Stimulated activated memory B cell treated with anti-CD40 and anti-IgM and Interleukin-4, amounts not matched to agents 10 μg/mL and 1 μg/mL and 100 μg/mL, for 72 hours (primary cell): ENCODE measurements around the gene RGCC.

Source experiments
- ATAC-seq: fragments of 150-1000 bp; cut with Tn5 transposase; 2 replicates; pipeline ENCODE4 v1.10.0; 2021
- H3K27ac Mint-ChIP-seq: one replicate; pipeline ENCODE4 v1.8.0; 2022; ENCODE audit warnings: mild to moderate bottlenecking, mixed read lengths
- H3K27me3 Mint-ChIP-seq: one replicate; pipeline ENCODE4 v1.8.0; 2022; ENCODE audit warnings: mixed read lengths
- H3K36me3 Mint-ChIP-seq: one replicate; pipeline ENCODE4 v1.8.0; 2022; ENCODE audit warnings: mixed read lengths
- H3K4me1 Mint-ChIP-seq: one replicate; pipeline ENCODE4 v1.8.0; 2022; ENCODE audit warnings: mixed read lengths
- H3K4me3 Mint-ChIP-seq: one replicate; pipeline ENCODE4 v1.8.0; 2022; ENCODE audit warnings: mild to moderate bottlenecking, moderate library complexity, mixed read lengths
- H3K9me3 Mint-ChIP-seq: one replicate; pipeline ENCODE4 v1.8.0; 2022; ENCODE audit warnings: mixed read lengths

The RGCC gene

DNA sequence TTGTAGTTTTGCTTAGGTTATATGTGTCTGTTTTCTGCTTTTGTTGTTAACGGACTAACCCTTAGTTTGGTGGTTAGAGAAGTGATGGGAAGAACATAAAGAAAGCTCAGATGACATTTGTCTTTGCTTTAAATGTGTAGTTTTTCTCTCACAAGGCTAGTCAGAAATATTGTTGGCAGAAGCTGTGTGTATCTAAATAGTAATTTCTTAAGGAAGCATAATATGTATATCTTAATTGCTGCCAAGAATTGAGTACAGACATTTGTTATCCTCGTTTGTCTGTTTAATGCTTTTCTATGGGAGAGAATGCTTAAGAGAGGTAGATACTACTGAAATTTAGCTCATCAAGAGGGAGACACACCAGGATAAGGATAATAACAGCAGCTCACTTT lies 2.7 kb downstream of the RGCC start:
- Mint-ChIP-seq H3K4me1 (peaks cover 68% of the 10 kb centered on the region), H3K27me3 (peaks cover 28% of the 10 kb centered on the region), H3K36me3 (peaks cover 18% of the 10 kb centered on the region), H3K4me3 (no peak overlapping the region), H3K27ac (no peak overlapping the region), H3K9me3 (no peaks in the 10 kb centered on the region)
- no peak for ATAC-seq

DNA sequence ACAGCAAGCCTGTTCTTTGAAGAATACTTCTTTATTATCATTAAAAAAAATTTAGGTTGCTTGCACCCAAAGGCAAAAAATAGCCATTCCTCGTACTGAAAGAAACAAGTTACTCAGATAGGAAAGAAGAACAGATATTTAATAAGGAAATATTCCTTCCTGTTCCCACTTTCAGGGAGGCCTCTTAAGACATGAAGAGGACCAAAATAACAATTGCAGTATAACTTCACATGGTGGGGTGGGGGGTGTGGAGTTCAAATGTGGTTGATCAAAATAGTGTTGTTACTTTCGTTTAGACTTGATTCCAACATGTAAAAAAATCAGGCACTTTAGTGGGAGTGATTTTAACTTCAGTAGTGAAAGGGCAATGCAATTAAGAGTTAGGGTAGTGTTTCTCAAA lies 3.6 kb downstream of the RGCC start:
- Mint-ChIP-seq H3K4me1 (peaks cover 76% of the 10 kb centered on the region), H3K27ac (no peak overlapping the region), H3K36me3 (peaks cover 20% of the 10 kb centered on the region), H3K27me3 (peaks cover 26% of the 10 kb centered on the region), H3K9me3 (no peaks in the 10 kb centered on the region), H3K4me3 (no peak overlapping the region)
- ATAC-seq: no peak

DNA sequence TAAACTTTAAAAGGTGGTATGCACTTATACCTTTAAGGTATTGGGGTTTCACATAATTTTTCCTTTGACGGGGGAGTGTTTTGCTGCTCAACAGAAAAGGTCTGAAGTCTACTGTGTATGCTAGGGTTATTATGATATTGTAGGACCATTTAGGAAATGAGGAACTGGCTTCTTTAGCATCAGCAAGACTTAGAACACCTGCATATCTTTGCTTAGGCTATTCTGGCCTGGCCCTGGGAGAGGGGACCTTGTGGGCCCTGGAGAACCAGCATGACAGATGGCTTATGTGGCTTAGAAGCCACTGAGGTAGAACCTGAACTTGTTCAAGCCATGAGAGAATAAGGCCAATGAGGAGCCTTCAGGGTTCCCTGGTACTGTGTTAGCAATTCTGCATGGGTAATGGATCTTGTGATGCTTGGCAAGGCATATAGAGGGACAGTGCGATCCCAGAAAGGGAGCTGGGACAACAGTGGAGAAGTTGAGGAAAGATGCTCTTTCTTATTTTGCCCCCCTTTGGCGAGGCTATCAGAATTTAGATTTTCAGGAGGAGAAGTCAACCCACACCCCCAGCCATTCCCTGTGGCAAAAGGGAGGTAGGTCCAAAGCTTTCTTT lies 4.3 kb downstream of the RGCC start:
- H3K36me3 Mint-ChIP-seq: peaks cover 23% of the 10 kb centered on the region
- peaks cover 19% of the 10 kb centered on the region for H3K27me3 Mint-ChIP-seq
- H3K27ac Mint-ChIP-seq: peak overlapping the region; percentile 45
- peaks cover 74% of the 10 kb centered on the region for H3K4me1 Mint-ChIP-seq
- no peak for ATAC-seq
- no peaks in the 10 kb centered on the region for H3K9me3 Mint-ChIP-seq
- no peak overlapping the region for H3K4me3 Mint-ChIP-seq

DNA sequence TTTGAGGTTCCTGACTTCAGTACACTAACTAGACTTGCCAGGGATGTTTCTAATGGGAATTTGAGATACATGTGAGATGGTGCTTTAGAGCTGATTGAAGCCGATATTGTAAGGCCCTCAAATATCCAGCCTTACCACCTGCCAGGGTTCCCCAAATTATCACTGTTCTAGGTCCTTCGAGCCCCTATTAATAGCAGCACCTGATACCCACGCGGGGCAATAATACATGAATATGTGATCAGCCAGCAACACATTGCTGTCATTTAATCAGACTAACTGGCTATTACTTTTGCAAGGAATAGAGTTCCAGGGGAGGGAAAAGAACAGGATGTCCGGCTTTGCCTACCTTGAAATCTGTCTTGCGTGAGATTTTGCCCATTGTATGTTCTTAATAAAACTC lies 5.1 kb downstream of the RGCC start:
- Mint-ChIP-seq H3K4me3 (no peak overlapping the region), H3K27me3 (peaks cover 14% of the 10 kb centered on the region), H3K9me3 (no peaks in the 10 kb centered on the region), H3K36me3 (peaks cover 23% of the 10 kb centered on the region), H3K27ac (no peak overlapping the region), H3K4me1 (peaks cover 70% of the 10 kb centered on the region)
- no peak for ATAC-seq

DNA sequence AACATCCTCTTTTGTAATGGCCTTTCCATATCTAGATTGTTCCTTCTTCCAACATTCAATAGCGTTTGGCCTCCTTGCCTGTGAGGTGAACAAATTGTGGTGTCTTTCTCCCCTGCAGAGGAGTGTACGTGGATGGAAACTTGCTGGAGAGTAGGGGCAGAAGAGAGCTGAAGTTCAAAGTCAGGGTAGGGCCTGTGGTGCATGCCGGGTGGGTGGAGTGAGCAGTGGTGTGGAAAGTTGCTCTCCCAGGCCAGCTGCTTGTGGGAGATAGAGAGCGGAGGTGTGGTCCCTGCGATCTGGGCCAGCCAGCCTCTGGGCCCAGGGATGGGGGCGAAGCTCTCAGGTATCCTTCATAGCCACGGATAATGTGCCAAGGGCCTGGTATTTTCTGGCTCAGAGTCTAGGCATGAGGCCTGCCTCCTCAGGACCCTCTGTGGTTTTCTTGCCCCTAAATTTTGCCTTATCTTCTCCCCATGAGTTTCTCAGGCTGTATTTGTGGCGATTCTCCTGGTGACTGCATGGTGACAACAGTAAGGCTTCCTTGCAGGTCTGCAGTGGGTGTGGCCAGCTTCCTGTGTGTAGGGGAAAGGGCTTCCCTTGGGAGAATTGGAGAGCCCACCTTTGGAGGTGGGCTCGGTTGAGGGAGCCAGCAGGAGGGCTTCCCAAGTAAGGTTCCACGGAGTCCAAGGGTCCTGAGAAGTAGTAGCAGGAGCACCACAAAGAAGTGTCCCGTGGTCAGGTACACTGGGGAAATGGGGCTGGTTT lies 6.7 kb downstream of the RGCC start:
- peak overlapping the region; percentile 4 for H3K4me3 Mint-ChIP-seq
- H3K27ac Mint-ChIP-seq: peak overlapping the region; percentile 77
- H3K36me3 Mint-ChIP-seq: peaks cover 20% of the 10 kb centered on the region
- ATAC-seq: peak; percentile 81
- peaks cover 8% of the 10 kb centered on the region for H3K27me3 Mint-ChIP-seq
- H3K4me1 Mint-ChIP-seq: peaks cover 62% of the 10 kb centered on the region
- H3K9me3 Mint-ChIP-seq: no peaks in the 10 kb centered on the region

DNA sequence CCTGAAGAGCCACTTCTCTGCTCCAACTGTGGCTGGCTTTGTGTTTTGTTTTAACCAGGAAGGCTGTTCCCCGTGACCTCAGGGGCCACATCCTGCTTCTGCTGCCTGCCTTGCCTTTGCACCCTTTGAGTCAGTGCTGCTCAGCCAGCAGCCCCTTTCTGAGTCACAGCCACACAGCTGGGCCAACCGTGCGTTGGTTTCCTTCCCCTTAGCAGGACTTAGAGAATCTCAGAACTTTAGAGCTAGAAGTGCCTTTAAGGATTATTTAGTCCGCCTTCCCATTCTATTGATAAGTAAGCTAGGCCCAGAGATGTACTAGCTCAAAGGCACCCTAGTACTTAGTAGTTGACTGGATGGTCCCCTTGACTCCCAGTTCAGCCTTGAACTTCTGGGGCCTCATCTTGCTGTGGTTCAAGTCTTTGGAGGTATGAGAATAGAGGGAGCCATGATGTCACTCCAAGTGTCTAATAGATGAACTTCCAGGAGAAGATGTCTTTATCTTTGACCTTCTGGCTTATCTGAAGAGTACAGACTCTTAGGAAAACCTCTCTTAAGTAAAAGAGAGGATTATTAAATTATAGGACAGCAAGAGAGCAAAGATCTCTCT lies 8.0 kb downstream of the RGCC start:
- H3K4me3 Mint-ChIP-seq: peak overlapping the region; percentile 14
- peaks cover 52% of the 10 kb centered on the region for H3K4me1 Mint-ChIP-seq
- H3K27me3 Mint-ChIP-seq: no peaks in the 10 kb centered on the region
- H3K27ac Mint-ChIP-seq: peak overlapping the region; percentile 77
- H3K36me3 Mint-ChIP-seq: peaks cover 13% of the 10 kb centered on the region
- no peaks in the 10 kb centered on the region for H3K9me3 Mint-ChIP-seq
- peak; percentile 98 for ATAC-seq

DNA sequence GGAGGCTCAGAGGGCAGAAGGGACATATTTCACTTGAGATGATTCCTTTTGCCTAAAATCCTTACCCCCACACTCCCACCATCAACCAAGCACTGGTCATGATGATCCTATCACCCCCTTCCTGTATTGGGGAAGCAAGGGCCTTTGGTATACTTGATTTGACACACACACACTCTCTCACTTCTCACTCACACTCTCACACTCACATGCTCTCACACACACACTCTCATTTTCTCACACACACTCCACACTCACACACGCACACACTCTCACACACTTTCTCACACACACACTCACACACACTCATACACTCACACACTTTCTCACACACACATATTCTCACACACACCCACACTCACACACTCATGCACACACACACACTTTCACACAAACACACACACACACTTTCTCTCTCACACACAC lies 8.6 kb downstream of the RGCC start:
- peaks cover 13% of the 10 kb centered on the region for H3K36me3 Mint-ChIP-seq
- no peak overlapping the region for H3K4me3 Mint-ChIP-seq
- H3K27ac Mint-ChIP-seq: peak overlapping the region; percentile 77
- no peaks in the 10 kb centered on the region for H3K27me3 Mint-ChIP-seq
- H3K4me1 Mint-ChIP-seq: peaks cover 52% of the 10 kb centered on the region
- H3K9me3 Mint-ChIP-seq: no peaks in the 10 kb centered on the region
- no peak for ATAC-seq

DNA sequence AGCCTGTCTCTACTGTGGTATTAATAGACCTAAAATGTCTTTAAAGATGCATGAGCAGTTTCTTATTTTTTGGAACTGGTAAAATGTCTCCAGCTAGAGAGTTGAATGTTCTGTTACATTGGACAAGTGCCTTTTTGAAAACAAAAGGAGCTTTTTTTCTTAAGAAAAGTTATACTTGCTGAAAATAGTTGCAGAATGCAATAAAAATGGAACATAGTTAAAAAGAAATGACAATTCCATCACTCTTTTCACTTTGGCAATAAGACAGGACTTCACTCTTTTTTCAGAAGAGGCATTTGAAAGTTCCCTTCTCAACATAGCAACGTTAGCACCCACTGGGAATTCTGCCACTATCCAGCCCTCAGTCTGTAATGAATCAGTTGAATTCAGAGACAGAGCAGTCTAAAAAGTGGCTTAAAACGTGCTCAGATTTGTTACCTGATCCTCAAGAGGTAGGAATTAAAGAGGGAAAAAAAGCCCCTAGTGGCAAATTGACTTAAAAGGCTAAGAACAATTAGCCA lies 10.1 kb downstream of the RGCC start:
- Mint-ChIP-seq H3K27me3 (no peaks in the 10 kb centered on the region), H3K36me3 (peaks cover 16% of the 10 kb centered on the region), H3K27ac (no peak overlapping the region), H3K4me3 (no peak overlapping the region), H3K9me3 (no peaks in the 10 kb centered on the region), H3K4me1 (peaks cover 40% of the 10 kb centered on the region)
- ATAC-seq: no peak

DNA sequence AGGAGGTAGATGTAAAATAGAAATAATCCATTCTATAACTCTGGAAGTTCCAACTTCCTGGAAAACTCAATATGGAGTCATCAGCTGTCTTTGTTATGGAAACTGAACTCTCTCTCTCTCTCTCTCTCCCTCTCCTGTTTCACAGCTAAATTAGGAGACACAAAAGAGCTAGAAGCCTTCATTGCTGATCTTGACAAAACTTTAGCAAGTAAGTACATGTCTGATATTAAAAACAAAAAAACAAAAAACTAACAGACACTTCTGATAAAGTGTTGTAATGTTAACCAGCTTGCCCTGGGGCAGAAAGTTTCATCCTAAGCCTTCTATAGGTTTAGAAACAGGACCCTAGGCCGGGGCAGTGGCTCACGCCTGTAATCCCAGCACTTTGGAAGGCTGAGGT lies 11.3 kb downstream of the RGCC start:
- H3K4me1 Mint-ChIP-seq: peaks cover 29% of the 10 kb centered on the region
- no peak overlapping the region for H3K27ac Mint-ChIP-seq
- no peaks in the 10 kb centered on the region for H3K27me3 Mint-ChIP-seq
- H3K9me3 Mint-ChIP-seq: no peaks in the 10 kb centered on the region
- no peak overlapping the region for H3K4me3 Mint-ChIP-seq
- peaks cover 16% of the 10 kb centered on the region for H3K36me3 Mint-ChIP-seq
- no peak for ATAC-seq

DNA sequence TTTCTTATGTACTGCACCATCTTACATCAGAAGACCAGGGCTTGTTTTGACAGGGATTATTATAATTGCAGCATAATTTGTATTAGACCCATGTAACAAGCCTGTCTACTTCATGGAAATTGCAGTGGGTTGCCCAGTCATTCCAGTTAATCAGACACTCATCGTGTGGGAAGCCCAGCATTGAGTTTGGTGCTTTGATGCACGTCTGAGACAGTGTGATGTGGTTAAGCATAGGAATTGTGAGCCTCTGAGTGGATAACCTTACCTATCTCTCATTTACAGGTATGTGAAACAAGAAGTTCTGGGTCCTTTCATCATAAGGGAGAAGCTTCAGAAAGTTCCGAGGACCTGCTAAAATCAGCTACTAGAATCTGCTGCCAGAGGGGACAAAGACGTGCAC lies 12.8 kb downstream of the RGCC start:
- no peak overlapping the region for H3K4me3 Mint-ChIP-seq
- no peak overlapping the region for H3K27ac Mint-ChIP-seq
- H3K4me1 Mint-ChIP-seq: peaks cover 13% of the 10 kb centered on the region
- no peaks in the 10 kb centered on the region for H3K9me3 Mint-ChIP-seq
- H3K36me3 Mint-ChIP-seq: peaks cover 16% of the 10 kb centered on the region
- no peaks in the 10 kb centered on the region for H3K27me3 Mint-ChIP-seq
- no peak for ATAC-seq

DNA sequence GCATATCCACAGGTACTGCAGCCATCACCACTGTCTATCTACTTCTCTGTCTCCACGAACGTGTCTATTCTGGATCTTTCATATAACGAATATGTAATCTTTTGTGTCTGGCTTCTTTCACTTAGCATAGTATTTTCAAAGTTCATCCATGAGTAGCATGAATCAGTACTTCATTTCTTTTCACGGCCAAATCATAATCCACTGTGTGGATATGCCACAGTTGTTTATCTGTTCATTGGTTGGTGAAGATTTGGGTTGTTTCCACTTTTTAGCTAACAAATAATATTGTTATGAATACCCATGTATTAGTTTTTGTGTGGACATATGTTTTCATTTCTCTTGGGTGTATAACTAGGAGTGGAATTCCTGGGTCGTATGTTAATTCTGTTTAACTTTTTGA lies 14.4 kb downstream of the RGCC start:
- H3K4me3 Mint-ChIP-seq: no peak overlapping the region
- H3K4me1 Mint-ChIP-seq: no peaks in the 10 kb centered on the region
- no peak for ATAC-seq
- H3K27ac Mint-ChIP-seq: no peak overlapping the region
- no peaks in the 10 kb centered on the region for H3K9me3 Mint-ChIP-seq
- no peaks in the 10 kb centered on the region for H3K27me3 Mint-ChIP-seq
- peaks cover 11% of the 10 kb centered on the region for H3K36me3 Mint-ChIP-seq

DNA sequence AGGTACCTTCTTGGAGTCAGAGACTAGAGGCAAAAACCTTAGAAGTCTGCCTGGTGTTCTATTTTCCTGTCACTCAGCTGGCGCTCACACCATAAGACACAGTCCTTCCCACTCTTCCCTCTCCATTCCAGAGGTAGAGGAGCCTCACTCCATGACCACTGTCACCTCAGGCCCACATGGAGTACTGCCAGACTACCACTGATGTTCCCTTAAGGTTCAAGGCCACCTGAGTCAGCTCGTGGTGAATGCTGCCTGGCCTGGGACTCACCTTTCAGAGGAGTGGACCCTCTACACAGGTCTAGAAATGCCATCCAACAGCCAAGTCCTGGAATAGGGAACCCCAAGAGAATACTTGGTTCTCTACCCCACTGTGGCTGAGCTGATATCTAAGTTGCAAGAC lies 29.9 kb downstream of the RGCC start:
- Mint-ChIP-seq H3K4me3 (no peak overlapping the region), H3K27ac (peak overlapping the region; percentile 12), H3K36me3 (peaks cover 20% of the 10 kb centered on the region), H3K27me3 (no peaks in the 10 kb centered on the region), H3K4me1 (peaks cover 16% of the 10 kb centered on the region), H3K9me3 (peaks cover 19% of the 10 kb centered on the region)
- no peak for ATAC-seq

DNA sequence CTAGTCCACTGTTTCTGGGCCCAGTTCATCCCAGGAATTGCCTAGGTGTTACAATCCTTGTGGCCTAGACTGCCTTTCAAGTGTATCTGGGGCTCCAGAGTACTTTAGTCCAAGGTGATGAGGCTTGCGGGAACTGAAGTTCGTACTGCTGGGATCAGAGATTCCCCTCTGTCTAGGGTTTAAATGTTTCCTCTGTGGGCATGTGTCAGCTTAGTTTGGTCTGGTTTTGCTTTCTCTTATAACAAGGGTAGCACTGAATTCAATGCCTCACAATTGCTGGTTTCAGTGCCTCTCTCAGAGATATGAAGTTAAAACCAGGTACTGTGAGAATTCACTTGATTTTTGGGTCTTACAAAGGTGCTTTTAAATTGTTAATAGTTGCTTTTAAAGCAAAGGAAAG lies 30.8 kb downstream of the RGCC start:
- peaks cover 25% of the 10 kb centered on the region for H3K4me1 Mint-ChIP-seq
- no peak for ATAC-seq
- peak overlapping the region; percentile 78 for H3K27ac Mint-ChIP-seq
- peaks cover 19% of the 10 kb centered on the region for H3K9me3 Mint-ChIP-seq
- no peak overlapping the region for H3K4me3 Mint-ChIP-seq
- H3K27me3 Mint-ChIP-seq: no peaks in the 10 kb centered on the region
- H3K36me3 Mint-ChIP-seq: peaks cover 20% of the 10 kb centered on the region

DNA sequence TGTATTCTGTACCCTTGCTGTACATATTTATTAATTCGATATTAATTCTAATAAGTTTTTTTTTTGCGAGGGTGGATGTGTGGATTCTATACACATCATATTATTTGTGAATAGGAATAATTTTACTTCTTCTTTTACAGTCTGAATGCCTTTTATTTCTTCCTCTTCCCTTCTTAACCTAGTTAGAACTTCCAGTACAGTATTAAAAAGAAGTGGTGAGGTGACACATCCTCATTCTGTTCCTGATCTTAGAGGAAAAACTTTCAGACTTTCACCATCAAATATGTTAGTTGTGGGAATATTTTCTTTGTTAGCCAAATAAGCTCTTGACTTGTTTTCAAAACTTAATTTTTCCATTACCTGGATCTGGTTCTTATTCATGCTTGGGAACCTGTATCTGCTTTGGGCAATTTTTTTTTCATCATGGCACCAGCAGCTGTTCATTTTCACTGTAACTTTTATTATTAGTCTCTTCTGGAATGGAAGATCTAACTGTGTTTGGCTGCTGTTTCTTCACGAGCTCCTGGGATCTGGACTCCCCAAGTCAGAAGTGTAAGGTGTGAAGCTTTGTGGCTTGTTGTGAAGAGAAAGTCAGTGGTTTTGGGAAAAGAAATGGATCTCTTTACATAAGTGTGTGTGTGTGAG lies 33.1 kb downstream of the RGCC start:
- ATAC-seq: no peak
- Mint-ChIP-seq H3K27me3 (no peaks in the 10 kb centered on the region), H3K36me3 (peaks cover 15% of the 10 kb centered on the region), H3K27ac (peak overlapping the region; percentile 84), H3K4me3 (no peak overlapping the region), H3K4me1 (peaks cover 44% of the 10 kb centered on the region), H3K9me3 (peaks cover 11% of the 10 kb centered on the region)

DNA sequence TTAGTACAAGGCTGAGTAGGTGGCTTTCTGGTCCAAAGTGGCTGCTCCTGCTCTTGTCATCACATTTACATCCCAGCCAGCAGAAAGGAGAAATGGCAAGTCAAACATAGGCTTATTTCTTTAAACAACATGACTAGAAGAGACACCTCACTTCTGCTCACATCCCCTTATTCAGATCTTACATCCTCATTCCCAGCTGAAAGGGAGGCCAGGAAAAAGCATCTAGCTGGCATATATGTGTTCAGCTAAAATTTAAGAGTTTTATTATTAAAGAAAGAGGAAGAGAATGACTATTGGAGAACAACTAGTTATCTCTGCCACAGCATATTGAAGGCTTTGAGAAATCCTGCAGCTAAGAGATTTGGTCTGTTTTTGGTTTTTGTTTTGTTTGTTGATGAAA lies 34.1 kb downstream of the RGCC start:
- no peak for ATAC-seq
- Mint-ChIP-seq H3K27me3 (no peaks in the 10 kb centered on the region), H3K9me3 (peaks cover 4% of the 10 kb centered on the region), H3K36me3 (peaks cover 6% of the 10 kb centered on the region), H3K4me1 (peaks cover 51% of the 10 kb centered on the region), H3K4me3 (no peak overlapping the region), H3K27ac (peak overlapping the region; percentile 84)
